Measurements from ENCODE around the gene SMOC1.

DNA sequence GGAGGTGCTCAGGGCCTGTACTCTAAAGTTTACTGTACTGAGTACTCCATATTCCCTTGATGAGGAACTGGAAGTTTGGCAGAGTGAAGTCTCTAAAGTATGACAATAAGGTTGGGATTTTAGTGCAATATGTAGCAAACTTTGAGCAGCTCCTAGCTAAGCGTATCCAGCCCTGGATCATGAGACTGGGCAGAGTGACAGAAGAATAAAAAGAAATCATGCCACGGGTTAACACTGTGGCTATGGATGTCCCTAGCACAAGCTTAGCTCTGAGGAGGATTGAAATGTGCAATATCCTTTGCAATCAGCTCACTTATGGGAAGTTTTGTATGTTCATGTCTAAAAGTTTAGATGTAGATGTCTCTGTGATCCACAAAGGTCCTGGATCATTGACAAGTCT, 114.1 kb downstream of the SMOC1 start:
- TF ChIP-seq, protein P1, sequence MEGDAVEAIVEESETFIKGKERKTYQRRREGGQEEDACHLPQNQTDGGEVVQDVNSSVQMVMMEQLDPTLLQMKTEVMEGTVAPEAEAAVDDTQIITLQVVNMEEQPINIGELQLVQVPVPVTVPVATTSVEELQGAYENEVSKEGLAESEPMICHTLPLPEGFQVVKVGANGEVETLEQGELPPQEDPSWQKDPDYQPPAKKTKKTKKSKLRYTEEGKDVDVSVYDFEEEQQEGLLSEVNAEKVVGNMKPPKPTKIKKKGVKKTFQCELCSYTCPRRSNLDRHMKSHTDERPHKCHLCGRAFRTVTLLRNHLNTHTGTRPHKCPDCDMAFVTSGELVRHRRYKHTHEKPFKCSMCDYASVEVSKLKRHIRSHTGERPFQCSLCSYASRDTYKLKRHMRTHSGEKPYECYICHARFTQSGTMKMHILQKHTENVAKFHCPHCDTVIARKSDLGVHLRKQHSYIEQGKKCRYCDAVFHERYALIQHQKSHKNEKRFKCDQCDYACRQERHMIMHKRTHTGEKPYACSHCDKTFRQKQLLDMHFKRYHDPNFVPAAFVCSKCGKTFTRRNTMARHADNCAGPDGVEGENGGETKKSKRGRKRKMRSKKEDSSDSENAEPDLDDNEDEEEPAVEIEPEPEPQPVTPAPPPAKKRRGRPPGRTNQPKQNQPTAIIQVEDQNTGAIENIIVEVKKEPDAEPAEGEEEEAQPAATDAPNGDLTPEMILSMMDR (IDR thresholded peaks at IDR 0.05; ENCODE audit: borderline replicate concordance, extremely low read depth, low read length, poor library complexity, severe bottlenecking) = no peak
- no peak for TF ChIP-seq EZH2 (IDR thresholded peaks at IDR 0.05; ENCODE audit: borderline replicate concordance, low read depth, low read length, severe bottlenecking)
